GM12878 (cell line): ENCODE measurements around the gene SAMHD1. TPM values are rescaled to one million over a fixed set of nuclear protein-coding genes. Genes with fewer than 3 reads are reported as not detected.
A peak's percentile ranks its signal among the peaks of the same experiment; 100 is the strongest.
"Not testable (repeated sequence)": the region's sequence is repeated elsewhere in the genome, so short reads cannot be mapped to it uniquely, and the experiment has no call there.

Experiments used
- ATAC-seq: fragments of 200-7000 bp; cut with Tn5 transposase; 3 replicates; pipeline ENCODE4 v1.9.1; 2020; ENCODE audit warnings: mild to moderate bottlenecking, moderate library complexity
- BruUV-seq: library from RNA; stranded (reverse); fragments of 400-500 nt; replicated peaks from 2 replicates; lab custom pipeline; 2021; lab: Mats Ljungman, UMichigan
- CTCF ChIA-PET: fragments of 300-600 bp; sonication (Branson Sonifier 250); formaldehyde crosslinking; extraction: SDS; loops from one replicate; lab custom pipeline; 2021; ENCODE audit warnings: inconsistent platforms; lab: Yijun Ruan, JAX
- POLR2A ChIA-PET: fragments of 350-600 bp; formaldehyde crosslinking; extraction: SDS; loops from one replicate; lab custom pipeline; 2021; ENCODE audit warnings: inconsistent platforms; lab: Charles Lee
- RAD21 ChIA-PET: fragments of 300-600 bp; sonication (Branson Sonifier 250); formaldehyde crosslinking; loops from one replicate; lab custom pipeline; 2023; ENCODE audit warnings: antibody characterized with exemption; ENCODE audit not compliant: unreplicated experiment; lab: Charles Lee
- SMC1A ChIA-PET: fragments of 300-600 bp; sonication (Branson Sonifier 250); formaldehyde crosslinking; loops from one replicate; lab custom pipeline; 2023; ENCODE audit not compliant: unreplicated experiment, uncharacterized antibody; lab: Charles Lee
- DNase-seq: peaks from one replicate; pipeline ENCODE4 v3.0.0-alpha.2; 2011; ENCODE audit warnings: low read depth, low spot score
- FAIRE-seq: peaks from 3 replicates; lab custom pipeline; 2011; peaks lifted over from hg19 to GRCh38; lab: Jason Lieb, UNC
- H2AFZ ChIP-seq: 2 replicates; pipeline ENCODE4 v1.6.0; 2011; ENCODE audit warnings: low read depth, low read length, control low read depth; ENCODE audit not compliant: control insufficient read depth
- H3K27ac ChIP-seq: 2 replicates; pipeline ENCODE4 v1.5.1; 2011; ENCODE audit warnings: control low read depth; ENCODE audit not compliant: control insufficient read depth, insufficient read depth
- H3K27me3 ChIP-seq, 2 experiments: replicated peaks in 1 of 2; 2 replicates each; pipeline versions ENCODE4 v1.6.0 to v1.6.1; 2011; ENCODE audit warnings: low read length in 1 of 2; ENCODE audit not compliant: control insufficient read depth in 2 of 2, insufficient read depth in 2 of 2
- H3K36me3 ChIP-seq, 2 experiments: 2 replicates each; pipeline ENCODE4 v1.5.1; 2011; ENCODE audit warnings: low read length in 1 of 2; ENCODE audit not compliant: control insufficient read depth in 2 of 2, insufficient read depth in 2 of 2
- H3K4me1 ChIP-seq: 2 replicates; pipeline ENCODE4 v1.6.1; 2011; ENCODE audit warnings: mild to moderate bottlenecking, low read length, moderate library complexity, mixed read lengths; ENCODE audit not compliant: control insufficient read depth, insufficient read depth
- H3K4me2 ChIP-seq: 2 replicates; pipeline ENCODE4 v1.6.0; 2011; ENCODE audit warnings: control low read depth; ENCODE audit not compliant: control insufficient read depth, insufficient read depth
- H3K4me3 ChIP-seq: fragments of 200-600 bp; sonication (generic); 2 replicates; pipeline ENCODE4 v1.5.1; 2016
- H3K79me2 ChIP-seq: 2 replicates; pipeline ENCODE4 v1.6.0; 2011; ENCODE audit warnings: low read length; ENCODE audit not compliant: control insufficient read depth, insufficient read depth
- H3K9ac ChIP-seq: 2 replicates; pipeline ENCODE4 v1.8.0; 2011; ENCODE audit warnings: low read length, control low read depth, mixed read lengths; ENCODE audit not compliant: control insufficient read depth, insufficient read depth
- H3K9me3 ChIP-seq: replicated peaks from 3 replicates; pipeline ENCODE4 v1.5.1; 2011; ENCODE audit warnings: mild to moderate bottlenecking, low read length; ENCODE audit not compliant: control insufficient read depth, insufficient read depth
- H4K20me1 ChIP-seq: 2 replicates; pipeline ENCODE4 v1.6.0; 2011; ENCODE audit not compliant: control insufficient read depth, insufficient read depth
- NBN ChIP-seq: fragments of 450-650 bp; IDR thresholded peaks from 2 replicates; pipeline ENCODE4 v1.6.1; 2016
- NRF1 ChIP-seq: conservative IDR thresholded peaks from 2 replicates; pipeline ENCODE4 v1.6.1; 2011; ENCODE audit warnings: mild to moderate bottlenecking, low read depth, low read length, improper control_type of control experiment
- PAX5 ChIP-seq: IDR thresholded peaks from 2 replicates; pipeline ENCODE4 v1.6.1; 2011; ENCODE audit warnings: low read depth, low read length, borderline replicate concordance
- SMARCA5 ChIP-seq: fragments of 450-650 bp; IDR thresholded peaks from 2 replicates; pipeline ENCODE4 v1.6.1; 2017; ENCODE audit warnings: mild to moderate bottlenecking
- YBX1 ChIP-seq: fragments of 450-650 bp; IDR thresholded peaks from 2 replicates; pipeline ENCODE4 v1.6.1; 2016; ENCODE audit warnings: antibody characterized with exemption
- WGBS: methylation state at CpG from one replicate; pipeline ENCODE4 v1.1.6; 2016; ENCODE audit warnings: low lambda C conversion rate; ENCODE audit not compliant: insufficient replicate concordance, insufficient coverage; ENCODE audit errors: missing lambda C conversion rate; 5-methylcytosine and 5-hydroxymethylcytosine counted together
- in situ Hi-C: fragments of 300-500 bp; cut with MboI; formaldehyde crosslinking; loops from 9 replicates; pipeline ENCODE4 v1.14.3; 2018; ENCODE audit warnings: mixed read lengths
- intact Hi-C: fragments of 100-400 bp; cut with micrococcal nuclease; formaldehyde crosslinking; loops from one replicate; pipeline ENCODE4 v1.14.2; 2022; ENCODE audit not compliant: unreplicated experiment
- polyA plus RNA-seq, 11 experiments: library from polyadenylated mRNA; depleted of rRNA in 4 of 11; unstranded in 6 of 11; stranded (reverse) in 5 of 11; fragments of >200 nt; fragmentation: Nextera tagmentation in 4 of 11; fragmentation: Illumina TruSeq in 1 of 11; extraction: Ambion mirVana in 4 of 11; extraction: Trizol in 1 of 11; gene quantifications; 1 replicate in 1 of 11; 2 replicates in 10 of 11; pipeline versions ENCODE4 v1.2.1 to v1.2.3, GENCODE V29; 2011 to 2016; ENCODE audit warnings: inconsistent platforms in 2 of 11, missing spikeins in 2 of 11, low read depth in 1 of 11
- total RNA-seq, 4 experiments: library from RNA; depleted of rRNA in 3 of 4; stranded (reverse); fragments of >200 nt in 3 of 4; fragmentation: Illumina TruSeq in 1 of 4; extraction: Trizol in 1 of 4; gene quantifications; 2 replicates each; pipeline versions ENCODE4 v1.2.1 to v1.2.3, GENCODE V29; 2013 to 2021
- TF ChIP-seq, protein P1 (sequence below): IDR thresholded peaks from 2 replicates; pipeline ENCODE4 v1.6.1; 2011; ENCODE audit warnings: low read depth, low read length, improper control_type of control experiment, borderline replicate concordance
- TF ChIP-seq, protein P2 (sequence below): fragments of 450-650 bp; IDR thresholded peaks from 2 replicates; pipeline ENCODE4 v1.6.1; 2017; ENCODE audit warnings: mild to moderate bottlenecking
- TF ChIP-seq, protein P3 (sequence below): IDR thresholded peaks from 2 replicates; pipeline ENCODE4 v1.6.1; 2011; ENCODE audit warnings: low read depth, mild to moderate bottlenecking, low read length, moderate library complexity, borderline replicate concordance; ENCODE audit errors: extremely low read depth

SAMHD1 gene
- total and polyA plus RNA-seq, 10 of the 15 experiments (the other 5 are each of a cell fraction or from before 2014, with no cell fraction given), result 20.5 to 47.9 (median 38.8) TPM

DNA sequence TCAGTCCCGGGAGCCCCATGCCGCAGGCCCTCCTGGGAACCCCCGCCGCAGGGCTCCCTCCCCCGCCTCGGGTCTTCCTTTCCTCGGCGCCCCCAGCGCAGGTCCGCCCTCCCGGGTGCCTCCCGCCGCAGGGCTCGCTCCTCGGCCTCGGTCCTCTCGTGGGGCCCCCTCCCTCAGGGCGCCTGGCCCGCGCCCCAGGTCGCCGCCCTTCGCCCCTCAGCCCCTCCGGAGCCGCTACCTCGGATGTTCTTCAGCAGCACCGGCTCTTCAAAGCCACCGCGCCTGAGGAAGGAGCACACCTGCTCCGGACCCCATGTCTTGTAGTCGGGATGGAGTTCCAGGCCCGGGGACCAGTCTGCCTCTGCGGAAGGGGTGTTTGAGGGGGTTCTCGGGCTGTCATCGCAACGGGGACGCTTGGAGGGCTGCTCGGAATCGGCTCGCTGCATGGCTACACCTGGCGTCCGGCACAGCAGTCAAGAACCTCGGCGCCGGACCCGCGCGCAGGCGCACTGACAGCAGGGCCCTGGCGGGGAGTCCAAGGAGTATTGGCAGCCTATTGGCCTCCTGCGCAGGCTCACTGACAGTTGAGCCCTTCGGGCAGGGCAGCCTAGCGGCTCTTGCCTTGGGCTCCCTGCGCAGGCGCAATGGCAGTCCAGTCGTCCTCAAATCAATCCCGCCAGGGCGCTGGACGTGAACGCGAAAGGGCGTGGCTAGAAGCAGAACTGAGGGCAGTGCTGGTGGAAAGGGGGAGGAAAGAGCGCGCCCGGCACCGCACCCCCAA, at the start of gene SAMHD1 (continued):
- TF ChIP-seq, protein P1, sequence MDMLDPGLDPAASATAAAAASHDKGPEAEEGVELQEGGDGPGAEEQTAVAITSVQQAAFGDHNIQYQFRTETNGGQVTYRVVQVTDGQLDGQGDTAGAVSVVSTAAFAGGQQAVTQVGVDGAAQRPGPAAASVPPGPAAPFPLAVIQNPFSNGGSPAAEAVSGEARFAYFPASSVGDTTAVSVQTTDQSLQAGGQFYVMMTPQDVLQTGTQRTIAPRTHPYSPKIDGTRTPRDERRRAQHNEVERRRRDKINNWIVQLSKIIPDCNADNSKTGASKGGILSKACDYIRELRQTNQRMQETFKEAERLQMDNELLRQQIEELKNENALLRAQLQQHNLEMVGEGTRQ, result no peak
- TF ChIP-seq NBN, result no peak; the same call in 1 of the 2 replicates
- 0 out of 2 replicates have a peak, but pooled peaks have one; percentile 9 for TF ChIP-seq PAX5
- TF ChIP-seq YBX1, result no peak
- TF ChIP-seq, protein P2, sequence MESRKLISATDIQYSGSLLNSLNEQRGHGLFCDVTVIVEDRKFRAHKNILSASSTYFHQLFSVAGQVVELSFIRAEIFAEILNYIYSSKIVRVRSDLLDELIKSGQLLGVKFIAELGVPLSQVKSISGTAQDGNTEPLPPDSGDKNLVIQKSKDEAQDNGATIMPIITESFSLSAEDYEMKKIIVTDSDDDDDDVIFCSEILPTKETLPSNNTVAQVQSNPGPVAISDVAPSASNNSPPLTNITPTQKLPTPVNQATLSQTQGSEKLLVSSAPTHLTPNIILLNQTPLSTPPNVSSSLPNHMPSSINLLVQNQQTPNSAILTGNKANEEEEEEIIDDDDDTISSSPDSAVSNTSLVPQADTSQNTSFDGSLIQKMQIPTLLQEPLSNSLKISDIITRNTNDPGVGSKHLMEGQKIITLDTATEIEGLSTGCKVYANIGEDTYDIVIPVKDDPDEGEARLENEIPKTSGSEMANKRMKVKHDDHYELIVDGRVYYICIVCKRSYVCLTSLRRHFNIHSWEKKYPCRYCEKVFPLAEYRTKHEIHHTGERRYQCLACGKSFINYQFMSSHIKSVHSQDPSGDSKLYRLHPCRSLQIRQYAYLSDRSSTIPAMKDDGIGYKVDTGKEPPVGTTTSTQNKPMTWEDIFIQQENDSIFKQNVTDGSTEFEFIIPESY, result no peak
- TF ChIP-seq, protein P3, sequence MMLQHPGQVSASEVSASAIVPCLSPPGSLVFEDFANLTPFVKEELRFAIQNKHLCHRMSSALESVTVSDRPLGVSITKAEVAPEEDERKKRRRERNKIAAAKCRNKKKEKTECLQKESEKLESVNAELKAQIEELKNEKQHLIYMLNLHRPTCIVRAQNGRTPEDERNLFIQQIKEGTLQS, result 0 out of 2 replicates have a peak, but pooled peaks have one; percentile 24
- peak; percentile 100 for TF ChIP-seq NRF1
- peak; percentile 25; the same call in 1 of the 2 replicates for TF ChIP-seq SMARCA5

DNA sequence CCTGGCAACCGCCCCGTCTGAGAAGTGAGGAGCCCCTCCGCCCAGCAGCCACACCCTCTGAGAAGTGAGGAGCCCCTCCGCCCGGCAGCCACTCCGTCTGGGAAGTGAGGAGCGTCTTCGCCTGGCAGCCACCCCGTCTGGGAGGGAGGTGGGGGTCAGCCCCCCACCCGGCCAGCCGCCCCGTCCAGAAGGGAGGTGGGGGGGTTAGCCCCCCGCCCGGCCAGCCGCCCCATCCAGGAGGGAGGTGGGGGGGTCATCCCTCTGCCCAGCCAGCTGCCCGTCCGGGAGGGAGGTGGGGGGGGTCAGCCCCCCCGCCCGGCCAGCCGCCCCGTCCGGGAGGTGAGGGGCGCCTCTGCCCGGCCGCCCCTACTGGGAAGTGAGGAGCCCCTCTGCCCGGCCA, 48.7 kb upstream of the SAMHD1 start:
- intact Hi-C loops, result loop anchor here (10.0 kb wide), 1 partner anchor 175 kb away; the partner anchor contains the start of genes MROH8 and RPN2
- H4K20me1 ChIP-seq, H3K4me1 ChIP-seq, RAD21 ChIA-PET, in situ Hi-C loops, H3K36me3 ChIP-seq, ATAC-seq, H2AFZ ChIP-seq, H3K4me2 ChIP-seq, SMC1A ChIA-PET, CTCF ChIA-PET, BruUV-seq, H3K79me2 ChIP-seq, H3K4me3 ChIP-seq, POLR2A ChIA-PET, H3K27me3 ChIP-seq, H3K27ac ChIP-seq, H3K9me3 ChIP-seq, H3K9ac ChIP-seq, DNase-seq, FAIRE-seq: not testable (repeated sequence)
- no CpG with 5 or more reads among the region's 26 CpGs for WGBS
